ENCODE data around the gene PFKFB3.

- TF ChIP-seq CTCF (IDR thresholded peaks at IDR 0.05; ENCODE audit: insufficient read depth, low read length, poor library complexity, severe bottlenecking) (no peak), EZH2phosphoT487 (conservative IDR thresholded peaks at IDR 0.05; ENCODE audit: low read length) (no peak)
These were observed 71.8 kb downstream of the PFKFB3 start for GRCh38 chr10:6274484-6274883.

All from SU-DHL-6 (cell line).